RWPE2 (cell line): ENCODE measurements around the gene ARHGAP21.

Experiments used
- ATAC-seq: fragments of 200-7000 bp; cut with Tn5 transposase; 3 replicates; pipeline ENCODE4 v1.9.1; 2021; ENCODE audit warnings: low read depth
- DNase-seq: peaks from one replicate; pipeline ENCODE4 v3.0.0-alpha.2; 2020; ENCODE audit warnings: low spot score
- H3K27ac ChIP-seq: fragments of 450-650 bp; 2 replicates; pipeline ENCODE4 v1.5.1; 2017; ENCODE audit warnings: mild to moderate bottlenecking; ENCODE audit not compliant: poor library complexity, severe bottlenecking
- H3K27me3 ChIP-seq: fragments of 250-450 bp; sonication (Bioruptor Pico); 2 replicates; pipeline ENCODE4 v1.5.1; 2021; ENCODE audit warnings: mild to moderate bottlenecking, moderate library complexity; ENCODE audit not compliant: insufficient read depth, poor library complexity, severe bottlenecking
- H3K36me3 ChIP-seq: fragments of 250-450 bp; sonication (Bioruptor Pico); 2 replicates; pipeline ENCODE4 v1.5.1; 2020; ENCODE audit warnings: low read depth, mild to moderate bottlenecking, moderate library complexity
- H3K4me1 ChIP-seq: fragments of 250-450 bp; sonication (Bioruptor Pico); 2 replicates; pipeline ENCODE4 v1.5.1; 2021; ENCODE audit warnings: mild to moderate bottlenecking, moderate library complexity; ENCODE audit not compliant: insufficient read depth, poor library complexity, severe bottlenecking
- H3K4me3 ChIP-seq: fragments of 250-450 bp; sonication (Bioruptor Pico); 2 replicates; pipeline ENCODE4 v1.5.1; 2021; ENCODE audit warnings: mild to moderate bottlenecking, moderate library complexity; ENCODE audit not compliant: severe bottlenecking
- H3K9me3 ChIP-seq: fragments of 250-450 bp; sonication (Bioruptor Pico); 2 replicates; pipeline ENCODE4 v1.5.1; 2021; ENCODE audit warnings: mild to moderate bottlenecking, moderate library complexity; ENCODE audit not compliant: severe bottlenecking
- CTCF ChIP-seq: fragments of 450-650 bp; IDR thresholded peaks from one replicate; pipeline ENCODE4 v1.5.1; 2017; ENCODE audit warnings: mild to moderate bottlenecking, moderate library complexity; ENCODE audit not compliant: poor library complexity, severe bottlenecking

Gene ARHGAP21

DNA sequence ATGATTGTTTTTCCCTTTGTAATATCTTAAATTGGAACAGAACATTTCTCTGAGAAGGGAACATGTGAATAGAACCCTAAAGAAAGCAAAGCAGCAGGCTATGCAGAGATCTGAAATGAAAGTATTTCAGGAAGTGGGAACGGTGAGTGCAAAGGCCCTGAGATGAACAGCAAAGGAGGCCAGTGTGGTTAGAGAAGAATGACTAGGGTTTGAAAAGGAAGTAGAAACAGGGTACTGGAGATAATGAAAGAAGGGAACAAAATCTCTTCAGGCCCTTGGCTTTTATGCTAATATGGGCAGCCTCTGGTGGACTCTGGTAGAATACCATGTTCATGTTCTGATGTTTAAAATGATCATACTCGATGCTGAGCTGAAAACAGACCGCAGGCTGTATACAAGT, 22.2 kb downstream of the ARHGAP21 start:
- no peak for DNase-seq
- peaks cover 26% of the 10 kb centered on the region for H3K4me1 ChIP-seq
- H3K36me3 ChIP-seq = no peaks in the 10 kb centered on the region
- H3K27me3 ChIP-seq = no peaks in the 10 kb centered on the region
- TF ChIP-seq CTCF = no peak
- ATAC-seq = no peak
- no peak overlapping the region for H3K27ac ChIP-seq
- H3K4me3 ChIP-seq = no peak overlapping the region
- H3K9me3 ChIP-seq = no peaks in the 10 kb centered on the region

DNA sequence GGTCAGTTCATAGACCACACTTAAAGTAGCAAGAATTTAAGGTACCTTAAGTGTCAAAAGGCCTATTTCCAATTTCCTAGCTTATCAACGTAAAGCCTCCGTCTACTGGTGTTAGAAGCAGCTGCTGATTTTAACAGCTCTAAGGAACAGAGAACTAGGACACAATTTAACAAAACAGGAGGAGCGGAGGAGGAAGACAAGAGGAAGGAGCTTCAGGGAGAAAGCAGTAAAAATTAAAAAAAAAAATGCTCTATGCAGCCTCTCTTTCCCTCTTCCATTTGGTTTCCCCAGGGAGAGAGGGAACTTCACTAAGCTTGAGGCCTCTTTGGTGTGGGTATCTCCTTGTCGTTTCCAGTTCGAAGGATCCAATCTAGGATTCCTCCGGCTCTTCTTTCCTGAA, 22.7 kb downstream of the ARHGAP21 start:
- Histone ChIP-seq H3K4me3 (no peak overlapping the region), H3K9me3 (no peaks in the 10 kb centered on the region), H3K4me1 (peaks cover 21% of the 10 kb centered on the region), H3K27ac (no peak overlapping the region), H3K36me3 (no peaks in the 10 kb centered on the region), H3K27me3 (no peaks in the 10 kb centered on the region)
- no peak for ATAC-seq
- no peak for DNase-seq
- no peak for TF ChIP-seq CTCF

DNA sequence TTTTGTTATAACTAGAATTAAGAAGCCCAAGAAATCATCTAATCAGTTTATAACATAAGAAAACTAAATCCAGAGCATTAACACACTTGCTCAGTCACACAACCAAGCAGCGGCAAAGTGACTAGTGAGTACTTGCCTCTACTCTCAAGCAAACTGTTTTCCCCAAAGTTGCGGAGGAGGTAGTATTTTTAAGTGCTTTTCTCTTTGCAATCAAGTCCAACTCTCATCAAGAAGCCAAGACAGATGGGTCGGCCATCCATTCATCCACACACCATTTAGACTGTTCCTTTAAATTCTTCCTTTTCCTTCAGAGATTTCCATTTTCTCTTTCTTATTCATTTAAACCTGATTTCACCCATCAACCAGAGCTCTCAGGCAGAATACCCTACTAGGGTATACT, 25.4 kb downstream of the ARHGAP21 start:
- no peak for ATAC-seq
- H3K4me3 ChIP-seq = no peak overlapping the region
- H3K4me1 ChIP-seq = peaks cover 16% of the 10 kb centered on the region

GRCh38 chr10:24697080-24697479, 26.6 kb downstream of the ARHGAP21 start:
- Histone ChIP-seq H3K36me3 (no peaks in the 10 kb centered on the region), H3K27me3 (no peaks in the 10 kb centered on the region), H3K27ac (no peak overlapping the region), H3K9me3 (no peaks in the 10 kb centered on the region), H3K4me1 (peaks cover 16% of the 10 kb centered on the region), H3K4me3 (no peak overlapping the region)
- TF ChIP-seq CTCF = no peak
- DNase-seq = no peak
- ATAC-seq = no peak

More for the DNA sequence above, 25.4 kb downstream of the ARHGAP21 start:
- Histone ChIP-seq H3K27ac (no peak overlapping the region), H3K36me3 (no peaks in the 10 kb centered on the region), H3K9me3 (no peaks in the 10 kb centered on the region), H3K27me3 (no peaks in the 10 kb centered on the region)
- TF ChIP-seq CTCF = no peak
- DNase-seq = no peak

GRCh38 chr10:24695452-24695851, 28.2 kb downstream of the ARHGAP21 start:
- Histone ChIP-seq H3K27me3 (no peaks in the 10 kb centered on the region), H3K9me3 (no peaks in the 10 kb centered on the region), H3K27ac (no peak overlapping the region), H3K4me3 (no peak overlapping the region), H3K4me1 (peaks cover 13% of the 10 kb centered on the region), H3K36me3 (peaks cover 3% of the 10 kb centered on the region; the same call in 1 of the 2 replicates)
- DNase-seq (no peak), ATAC-seq (no peak)
- TF ChIP-seq CTCF = no peak
